Suppressor macrophage treated with lipopolysaccharide for 1 hour (primary cell): ENCODE results near the gene KIFBP.
"Not testable (repeated sequence)": the region's sequence is repeated elsewhere in the genome, so short reads cannot be mapped to it uniquely, and the experiment has no call there.

Experiments used
- DNase-seq, 3 donors: peaks; one replicate each; pipeline ENCODE4 v3.0.0-alpha.2; 2020 to 2022

Gene KIFBP

DNA sequence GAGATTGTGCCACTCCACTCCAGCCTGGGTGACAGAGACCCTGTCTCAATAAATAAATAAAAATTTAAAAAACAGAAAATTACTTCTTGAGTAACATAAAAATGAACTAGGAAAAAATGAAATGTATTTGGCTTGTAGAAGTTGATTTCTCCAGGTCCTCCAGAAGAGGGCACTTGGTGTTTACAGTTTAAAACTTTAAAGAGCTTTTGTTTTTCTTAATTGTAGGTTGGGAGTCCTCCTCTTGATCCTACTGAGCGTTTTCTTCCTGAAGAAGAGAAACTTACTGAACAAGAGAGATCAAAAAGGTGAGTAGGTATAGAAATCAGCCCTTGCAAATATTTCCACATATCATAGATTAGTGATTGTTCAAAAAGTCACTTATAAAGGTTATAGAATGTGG, 16.2 kb downstream of the KIFBP start:
- peak; percentile 66 to 86 (median 85) for DNase-seq

DNA sequence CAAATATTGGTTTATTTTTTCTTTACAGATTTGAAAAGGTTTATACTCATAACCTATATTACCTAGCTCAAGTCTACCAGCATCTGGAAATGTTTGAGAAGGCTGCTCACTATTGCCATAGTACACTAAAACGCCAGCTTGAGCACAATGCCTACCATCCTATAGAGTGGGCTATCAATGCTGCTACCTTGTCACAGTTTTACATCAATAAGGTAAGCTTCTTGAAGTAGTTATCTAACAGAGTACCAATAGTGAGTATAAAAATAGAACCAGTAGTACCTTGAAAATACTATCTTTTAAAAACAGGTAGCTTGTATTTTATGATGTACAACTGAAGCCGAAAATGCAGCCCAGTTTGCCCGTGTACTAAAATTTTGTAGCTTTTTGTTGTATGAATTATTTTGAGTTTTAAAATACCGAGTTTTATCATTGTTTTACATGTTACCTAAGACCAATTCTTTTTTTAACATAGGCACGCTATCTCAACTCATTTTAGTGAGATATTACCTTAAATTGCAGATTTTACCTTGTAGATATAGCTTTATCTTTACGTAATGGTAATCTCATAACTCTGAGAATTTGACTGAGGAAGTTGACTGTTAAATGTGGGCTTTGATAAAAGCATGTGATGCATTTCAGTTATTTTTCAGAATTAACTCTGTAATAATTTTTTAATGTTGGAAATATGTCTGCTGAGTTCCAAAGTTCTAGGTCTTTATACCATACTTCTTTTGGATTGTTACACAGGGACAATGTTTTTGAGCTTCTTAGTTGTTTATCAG, 17.3 kb downstream of the KIFBP start:
- DNase-seq = no peak

DNA sequence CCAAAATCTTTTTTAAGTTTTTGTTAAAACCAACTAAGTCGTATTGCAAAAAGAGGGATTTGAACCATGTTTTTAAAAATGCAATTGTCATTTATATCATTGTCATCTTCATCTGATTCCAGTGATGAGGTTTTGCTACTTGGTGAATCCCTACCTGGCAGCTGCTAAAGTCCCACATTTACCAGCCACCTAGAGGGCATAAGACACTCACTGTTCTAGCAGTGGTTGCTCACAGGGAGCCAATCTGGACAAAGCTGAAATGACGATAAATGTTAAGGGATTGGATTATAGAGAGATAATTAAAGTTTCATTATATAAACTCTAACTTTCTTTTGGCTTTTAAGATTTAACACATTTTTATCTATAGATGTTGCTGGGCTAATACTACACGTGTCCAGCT, 18.7 kb downstream of the KIFBP start:
- no peak for DNase-seq

- peak in 2 of 3 donors; percentile 32 to 34 for DNase-seq
Observed at GRCh38 chr10:69009360-69009759, 20.8 kb downstream of the KIFBP start.

DNA sequence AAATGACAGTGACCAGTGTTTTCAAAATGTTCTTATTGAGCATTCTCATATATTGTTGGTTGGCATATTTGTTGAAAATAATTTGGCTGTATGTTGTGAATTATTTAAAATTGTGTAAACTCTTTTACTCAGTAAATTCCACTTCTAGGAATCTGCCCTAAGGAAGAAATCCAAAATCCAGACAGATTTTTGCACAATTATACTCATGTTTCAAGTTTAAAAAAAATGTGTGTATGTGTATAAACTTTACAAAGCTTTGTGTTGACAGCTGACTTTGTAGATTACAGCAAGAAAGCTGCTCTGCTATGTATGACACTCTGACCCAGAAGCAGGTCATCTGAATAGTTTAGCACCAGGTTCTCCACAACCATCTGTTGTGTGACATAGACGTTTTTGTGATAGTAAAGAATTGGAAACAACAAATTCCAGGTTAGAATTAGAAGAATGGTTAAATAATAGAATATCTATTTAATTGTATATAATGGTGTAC, 21.6 kb downstream of the KIFBP start:
- DNase-seq = no peak

DNA sequence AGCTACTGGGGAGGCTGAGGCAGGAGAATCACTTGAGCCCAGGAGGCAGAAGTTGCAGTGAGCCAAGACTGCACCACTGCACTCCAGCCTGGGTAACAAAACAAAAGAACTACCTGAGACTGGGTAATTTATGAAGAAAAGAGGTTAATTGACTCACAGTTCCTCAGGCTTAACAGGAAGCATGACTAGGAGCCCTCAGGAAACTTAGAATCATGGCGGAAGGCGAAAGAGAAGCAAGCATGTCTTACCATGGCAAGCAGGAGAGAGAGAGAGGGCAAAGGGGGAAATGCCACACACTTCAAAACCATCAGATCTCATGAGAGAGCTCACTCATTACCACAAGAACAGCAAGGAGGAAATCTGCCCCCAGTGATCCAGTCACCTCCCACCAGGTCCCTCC, 24.2 kb downstream of the KIFBP start:
- DNase-seq = peak; percentile 21 to 58 (median 49)

DNA sequence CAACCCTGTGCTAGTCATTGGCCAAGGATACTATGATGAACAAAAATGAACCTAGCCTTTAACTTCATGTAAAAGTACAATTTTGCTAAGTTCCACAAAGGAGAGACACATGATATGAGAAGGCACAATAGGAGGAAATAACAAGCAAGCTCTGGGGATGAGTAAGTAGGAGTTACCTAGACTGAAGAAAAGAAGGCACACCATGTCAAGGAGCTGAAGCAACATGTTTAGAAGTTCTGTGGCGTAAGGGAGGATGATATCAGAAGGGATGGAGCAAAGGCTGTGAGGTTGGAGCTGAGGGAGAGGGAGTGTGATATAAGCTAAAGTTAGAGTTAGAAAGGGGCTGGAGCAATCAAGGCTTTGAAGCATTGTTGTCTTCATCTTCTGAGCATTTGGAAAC, 25.6 kb downstream of the KIFBP start:
- peak in 2 of 3 donors; percentile 4 to 12 for DNase-seq

DNA sequence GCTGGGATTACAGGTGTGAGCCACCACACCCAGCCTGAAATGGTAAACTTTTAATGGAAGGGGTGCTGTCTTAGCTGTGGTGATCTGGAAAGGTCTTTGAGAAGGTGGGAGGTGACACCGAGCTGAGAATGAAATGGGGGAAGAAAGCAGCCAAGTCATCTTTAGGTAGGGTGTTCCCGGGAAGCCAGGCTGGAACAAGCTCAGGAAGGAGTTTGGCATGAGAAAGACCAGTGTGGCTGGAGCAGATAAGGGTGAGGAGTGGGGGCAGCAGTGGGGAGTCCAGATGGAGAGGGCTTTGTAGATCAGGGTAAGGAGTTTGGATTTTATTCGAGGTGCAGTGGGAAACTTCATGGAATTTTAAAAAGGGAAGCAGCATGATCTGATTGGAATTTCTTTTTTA, 30.0 kb downstream of the KIFBP start:
- no peak for DNase-seq

DNA sequence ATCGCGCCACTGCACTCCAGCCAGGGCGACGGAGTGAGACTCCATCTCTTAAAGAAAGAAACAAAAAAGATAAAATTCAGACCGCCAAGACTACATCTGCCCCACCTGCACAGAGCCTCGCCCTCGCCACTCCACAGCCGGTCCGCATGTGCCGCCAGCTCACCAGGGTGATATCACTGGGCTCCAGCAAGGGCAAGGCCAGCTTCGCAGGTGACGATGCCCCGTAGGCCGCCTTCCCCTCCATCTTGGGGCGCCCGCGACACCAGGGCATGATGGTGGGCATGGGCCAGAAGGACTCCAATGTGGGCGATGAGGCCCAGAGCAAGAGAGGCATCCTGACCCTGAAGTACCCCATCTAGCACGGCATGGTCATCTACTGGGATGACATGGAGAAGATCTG, 34.0 kb downstream of the KIFBP start:
- no peak for DNase-seq

DNA sequence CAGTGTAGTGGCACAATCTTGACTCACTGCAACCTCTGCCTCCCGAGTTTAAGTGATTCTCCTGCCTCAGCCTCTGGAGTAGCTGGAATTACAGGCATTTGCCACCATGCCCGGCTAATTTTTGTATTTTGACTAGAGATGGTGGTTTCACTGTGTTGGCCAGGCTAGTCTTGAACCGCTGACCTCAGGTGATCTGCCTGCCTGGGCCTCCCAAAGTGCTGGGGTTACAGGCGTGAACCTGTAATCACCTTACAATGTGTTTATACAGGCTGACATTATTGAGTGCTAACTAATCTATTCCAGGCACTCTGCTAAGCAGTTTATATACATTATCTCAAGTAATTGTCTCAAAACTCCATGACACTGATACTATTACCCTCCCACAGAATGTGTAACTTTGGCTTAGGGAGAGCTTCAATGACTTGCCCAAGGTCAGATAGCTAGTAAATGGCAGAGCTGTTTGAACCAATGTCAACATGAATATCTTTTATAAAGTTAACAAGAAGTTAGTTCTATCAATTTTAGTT, 36.8 kb downstream of the KIFBP start:
- DNase-seq = no peak

- DNase-seq = no peak
Observed at GRCh38 chr10:69033256-69033655, 44.7 kb downstream of the KIFBP start.

DNA sequence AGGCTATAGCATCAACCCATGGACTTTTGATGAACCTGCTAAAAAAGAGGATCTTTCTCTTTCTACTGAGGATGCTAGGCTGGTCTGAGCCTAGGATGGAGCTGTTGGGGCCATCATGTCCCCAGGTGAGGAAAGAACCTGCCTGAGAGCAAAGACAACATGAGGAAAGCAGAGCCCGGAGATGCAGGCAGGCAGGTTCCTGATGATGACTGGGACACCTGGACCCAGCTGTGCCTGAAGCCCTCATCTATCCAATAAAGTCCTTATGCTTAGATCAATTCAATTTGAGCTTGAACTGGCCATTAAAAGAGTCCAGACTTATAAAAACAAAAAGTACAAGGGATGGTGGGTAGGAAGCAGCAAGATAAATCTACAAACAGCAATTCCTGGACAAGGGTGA, 48.9 kb downstream of the KIFBP start:
- DNase-seq = no peak

DNA sequence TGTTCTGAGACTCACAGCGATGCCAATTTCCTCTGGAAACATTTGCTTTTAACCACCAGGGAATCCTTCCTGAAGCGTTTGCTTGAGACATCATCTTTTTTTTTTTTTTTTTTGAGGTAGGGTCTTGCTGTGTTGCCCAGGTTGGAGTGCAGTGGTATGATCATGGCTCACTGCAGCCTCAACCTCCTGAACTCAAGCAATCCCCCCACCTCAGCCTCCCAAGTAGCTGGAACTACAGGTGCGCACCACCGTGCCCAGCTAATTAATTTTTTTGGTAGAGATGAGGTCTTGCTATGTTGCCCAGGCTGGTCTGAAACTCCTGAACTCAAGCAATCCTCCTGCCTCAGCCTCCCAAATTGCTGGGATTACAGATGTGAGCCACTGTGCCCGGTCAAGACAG, 52.3 kb downstream of the KIFBP start:
- DNase-seq = not testable (repeated sequence)

DNA sequence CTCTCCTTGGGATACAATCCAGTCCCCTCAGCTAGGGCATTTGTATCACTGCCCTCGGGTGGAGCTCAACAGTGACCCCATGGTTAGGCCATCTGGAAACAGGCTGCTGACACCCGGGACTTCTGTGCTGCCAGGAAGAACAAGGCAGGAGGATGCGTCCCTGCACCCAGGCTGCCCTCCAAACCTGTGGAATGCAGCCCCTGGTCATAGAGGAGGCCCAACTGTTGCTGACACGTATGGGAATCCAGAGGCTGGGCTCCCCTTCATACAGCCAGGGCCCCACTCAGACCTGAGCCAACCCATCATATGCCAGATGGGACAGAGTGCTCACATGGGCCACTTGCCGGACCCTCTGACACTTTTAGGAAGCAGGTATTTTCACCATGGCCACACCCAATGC, 53.8 kb downstream of the KIFBP start:
- no peak for DNase-seq

GRCh38 chr10:69042838-69043237, 54.2 kb downstream of the KIFBP start:
- no peak for DNase-seq

DNA sequence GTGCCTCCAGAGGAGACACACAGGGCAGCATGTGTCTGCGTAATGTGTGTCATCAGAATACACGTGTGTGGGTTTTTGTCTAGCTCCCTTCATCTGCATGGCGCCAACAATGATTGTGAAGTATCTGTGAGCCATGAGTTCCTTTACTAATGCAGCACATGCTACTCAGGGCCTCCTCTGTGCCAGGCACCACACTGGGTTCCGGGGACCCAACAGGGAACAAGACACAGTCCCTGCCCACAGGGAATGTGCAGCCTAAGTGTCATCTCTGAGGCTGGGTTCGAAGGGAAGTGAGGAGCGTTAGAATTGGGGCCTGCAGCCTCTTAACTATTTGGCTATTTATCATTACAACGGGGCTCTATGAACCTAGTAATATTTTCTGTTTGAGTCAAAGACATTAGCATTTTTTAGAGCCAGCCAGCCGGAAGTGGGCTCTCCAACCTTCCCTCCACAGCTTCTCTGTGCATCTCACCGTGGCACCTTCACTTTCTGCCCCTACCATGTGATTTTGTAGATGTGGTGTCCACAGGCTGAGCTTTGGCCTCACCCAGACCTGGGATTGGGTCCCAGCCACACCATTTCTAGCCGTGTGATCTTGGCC, 55.4 kb downstream of the KIFBP start:
- DNase-seq = peak in 1 of 3 donors; percentile 40

GRCh38 chr10:69044546-69044945, 55.9 kb downstream of the KIFBP start:
- DNase-seq = peak in 2 of 3 donors; percentile 68 to 73

- peak; percentile 82 to 97 (median 92) for DNase-seq
Observed at GRCh38 chr10:69045441-69046300, 57.1 kb downstream of the KIFBP start.

- DNase-seq = peak; percentile 80 to 84 (median 82)
Observed at GRCh38 chr10:69047111-69047832, 58.7 kb downstream of the KIFBP start.

- peak; percentile 94 to 98 (median 95) for DNase-seq
Observed at GRCh38 chr10:69048103-69048502, 59.5 kb downstream of the KIFBP start.

- DNase-seq = peak; percentile 92 to 98 (median 94)
Observed at GRCh38 chr10:69049566-69049961, 61.0 kb downstream of the KIFBP start.

- peak; percentile 89 to 95 (median 91) for DNase-seq
Observed at GRCh38 chr10:69051303-69051702, 62.7 kb downstream of the KIFBP start.
